NCI-H82 (cell line): ENCODE data around the gene GCH1.

Experiments
- DNase-seq: peaks from one replicate; lab custom pipeline; 2025; lab: John Stamatoyannopoulos, UW

The GCH1 gene

DNA sequence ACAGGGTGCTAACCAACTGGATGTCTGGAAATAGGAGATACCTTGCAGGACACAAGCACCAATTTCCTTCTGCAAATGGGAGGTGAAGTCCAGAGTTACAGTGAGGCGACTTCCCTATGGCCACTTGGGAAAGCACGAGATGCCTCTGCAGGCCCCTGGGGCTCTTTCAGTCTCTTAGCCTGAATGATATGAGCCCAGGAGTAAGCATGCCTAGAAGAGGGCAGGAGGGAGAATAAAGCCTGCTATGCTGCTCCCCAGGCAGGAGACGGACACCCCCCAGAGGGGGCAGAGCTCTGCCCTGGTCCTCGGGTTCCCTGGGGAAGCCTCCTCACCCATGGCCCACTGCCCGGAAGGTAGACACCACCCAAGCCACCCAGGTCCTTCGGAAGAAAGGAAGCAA, 105.1 kb downstream of the GCH1 start:
- DNase-seq: no peak

DNA sequence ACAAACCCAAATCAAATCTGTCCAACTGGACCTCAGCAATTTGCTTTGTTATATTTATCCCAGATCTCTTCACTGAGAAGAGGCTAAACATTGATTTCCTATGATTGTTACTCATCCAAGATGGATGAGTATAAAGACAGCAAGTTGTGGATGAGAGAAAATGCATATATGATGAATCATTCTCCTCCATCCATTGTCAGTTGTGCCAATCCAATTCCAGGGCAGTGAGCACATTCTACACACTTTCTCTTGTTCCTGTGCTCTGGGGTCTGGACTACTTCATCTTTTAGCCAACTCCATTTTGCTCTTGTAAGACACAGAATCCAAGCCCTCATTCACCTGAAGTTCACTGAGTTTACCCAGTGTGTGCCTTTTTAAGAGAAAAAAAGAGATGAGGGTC, 105.7 kb downstream of the GCH1 start:
- no peak for DNase-seq

DNA sequence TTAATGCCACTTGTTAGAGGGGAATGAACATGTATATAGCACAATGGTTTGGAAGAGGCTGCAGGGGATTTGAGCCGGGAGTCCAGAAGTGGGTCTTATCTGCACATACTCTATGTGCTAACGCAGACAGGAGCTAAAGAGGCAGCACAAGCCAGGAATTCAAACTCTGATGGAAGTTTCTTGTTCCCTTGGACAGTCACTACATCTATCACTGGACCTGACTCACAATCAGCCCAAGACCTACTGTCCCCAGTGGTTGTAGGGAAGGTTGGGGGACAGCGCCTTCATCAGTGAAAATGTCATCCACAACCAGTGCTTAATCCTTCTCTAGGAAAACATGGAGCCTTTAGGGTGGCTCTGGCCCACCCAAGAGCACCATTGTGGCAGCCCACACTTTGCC, 107.8 kb downstream of the GCH1 start:
- no peak for DNase-seq

DNA sequence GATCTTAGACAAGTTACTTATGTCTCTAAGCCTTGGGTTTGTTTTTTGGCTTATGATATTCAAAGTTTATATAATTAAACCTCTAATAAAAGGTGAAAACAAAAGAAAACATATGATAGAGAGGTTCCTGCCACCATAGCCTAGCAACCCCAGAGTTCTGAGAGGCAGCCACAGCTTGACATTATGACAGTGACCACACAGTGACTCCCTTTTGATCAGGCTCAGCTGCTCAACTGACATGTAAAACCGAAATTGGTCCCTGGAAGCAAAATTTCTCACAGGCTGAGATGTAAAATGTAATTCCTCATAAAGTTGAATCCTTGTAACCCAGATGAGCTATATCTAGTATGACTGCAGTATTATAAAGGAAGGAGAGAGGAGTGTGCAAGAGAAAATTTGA, 108.5 kb downstream of the GCH1 start:
- no peak for DNase-seq

DNA sequence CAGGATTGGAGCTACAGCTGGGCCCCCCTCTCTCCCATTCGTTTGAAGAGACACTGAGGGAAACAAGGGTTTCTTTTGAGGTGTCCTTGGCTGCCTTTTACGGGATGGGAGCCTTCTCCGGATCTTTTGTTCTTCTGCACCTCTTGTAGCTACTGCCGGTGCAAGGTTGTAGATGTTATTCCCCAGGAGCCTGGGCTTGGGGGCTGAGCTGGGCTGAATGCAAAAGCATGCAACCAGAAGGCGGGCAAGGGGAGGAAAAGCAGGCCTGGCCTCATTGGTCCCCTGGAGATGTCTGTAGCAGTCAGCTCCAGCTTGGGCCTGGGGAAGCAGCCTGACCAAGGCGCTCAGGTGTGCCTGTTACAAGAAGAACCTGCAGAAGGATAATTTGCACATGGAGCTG, 110.3 kb downstream of the GCH1 start:
- no peak for DNase-seq
